Skin epidermis (tissue), 12 donors: ENCODE data around the gene AP2A1.
A peak's percentile ranks its signal among the peaks of the same experiment; 100 is the strongest.

Source experiments
- H3K27ac ChIP-seq, 21 experiments: fragments of 200-600 bp; sonication (generic) in 11 of 21; one replicate each; pipeline ENCODE4 v1.5.0; 2020; ENCODE audit warnings: mild to moderate bottlenecking in 3 of 21, inconsistent platforms in 2 of 21, moderate library complexity in 2 of 21
- H3K4me3 ChIP-seq, 7 experiments: fragments of 200-600 bp; sonication (generic) in 2 of 7; one replicate each; pipeline ENCODE4 v1.5.0; 2020; ENCODE audit warnings: inconsistent platforms in 2 of 7, mild to moderate bottlenecking in 2 of 7, moderate library complexity in 1 of 7

Gene AP2A1

GRCh38 chr19:49764341-49764740 lies 2.5 kb upstream of the AP2A1 start:
- Histone ChIP-seq H3K4me3 (no peak overlapping the region), H3K27ac (peak overlapping the region in 1 of 21 experiments; percentile 84)

GRCh38 chr19:49766007-49766929 lies 533 bp upstream of the AP2A1 start:
- Histone ChIP-seq H3K27ac (peak overlapping the region; percentile 59 to 95 (median 90)), H3K4me3 (peak overlapping the region; percentile 59 to 89 (median 81))

- H3K27ac ChIP-seq = peak overlapping the region; percentile 75 to 95 (median 91)
- H3K4me3 ChIP-seq = peak overlapping the region; percentile 59 to 89 (median 81)
These were observed 580 bp downstream of the AP2A1 start for GRCh38 chr19:49767381-49767780.

GRCh38 chr19:49767967-49768581 lies 1.3 kb downstream of the AP2A1 start:
- Histone ChIP-seq H3K27ac (peak overlapping the region in 17 of 21 experiments; percentile 76 to 95 (median 92)), H3K4me3 (peak overlapping the region; percentile 59 to 89 (median 81))

GRCh38 chr19:49770529-49770928 lies 3.7 kb downstream of the AP2A1 start:
- no peak overlapping the region for H3K27ac ChIP-seq
- no peak overlapping the region for H3K4me3 ChIP-seq

GRCh38 chr19:49771674-49772139 lies 4.9 kb downstream of the AP2A1 start:
- Histone ChIP-seq H3K4me3 (no peak overlapping the region), H3K27ac (peak overlapping the region in 1 of 21 experiments; percentile 5)

GRCh38 chr19:49772850-49773432 lies 6.1 kb downstream of the AP2A1 start:
- no peak overlapping the region for H3K4me3 ChIP-seq
- peak overlapping the region in 5 of 21 experiments; percentile 3 to 43 (median 30) for H3K27ac ChIP-seq

DNA sequence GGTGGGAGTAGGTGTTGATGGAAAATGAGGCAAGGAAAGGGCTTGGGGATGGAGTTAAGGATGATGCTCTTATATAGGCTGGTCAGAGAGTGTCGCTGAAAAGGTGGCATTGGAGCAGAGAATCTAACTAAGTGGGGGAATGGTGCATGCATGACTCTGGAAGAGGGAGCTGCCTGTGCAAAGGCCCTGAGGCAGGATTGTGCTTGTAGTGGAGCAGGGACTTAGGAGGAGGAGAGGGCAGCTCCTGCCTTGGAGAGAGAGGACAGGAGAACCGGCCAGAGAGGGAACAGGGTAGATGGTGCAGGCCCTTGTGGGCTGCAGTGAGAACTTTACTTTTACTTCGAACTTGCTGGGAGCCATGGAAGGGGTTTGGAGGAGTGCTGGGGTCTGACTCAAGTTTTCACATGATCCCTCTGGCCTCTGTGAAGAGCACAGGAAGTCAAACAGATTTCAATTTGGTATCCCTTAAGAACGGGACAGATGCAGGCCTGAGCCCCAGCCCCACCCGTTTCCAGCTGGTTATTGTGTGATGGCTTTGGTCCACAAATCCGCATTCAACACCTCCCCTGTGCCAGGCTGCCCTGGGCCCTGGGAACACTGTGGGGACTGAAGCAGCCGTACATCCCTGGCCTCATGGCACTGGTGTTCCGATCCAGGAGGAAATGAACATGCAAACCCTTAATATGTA lies 7.0 kb downstream of the AP2A1 start:
- H3K27ac ChIP-seq = peak overlapping the region in 1 of 21 experiments; percentile 49

GRCh38 chr19:49774969-49775368 lies 8.2 kb downstream of the AP2A1 start:
- H3K27ac ChIP-seq = peak overlapping the region in 3 of 21 experiments; percentile 21 to 51 (median 28)
- H3K4me3 ChIP-seq = no peak overlapping the region

More for the DNA sequence above, 7.0 kb downstream of the AP2A1 start:
- H3K4me3 ChIP-seq = no peak overlapping the region

DNA sequence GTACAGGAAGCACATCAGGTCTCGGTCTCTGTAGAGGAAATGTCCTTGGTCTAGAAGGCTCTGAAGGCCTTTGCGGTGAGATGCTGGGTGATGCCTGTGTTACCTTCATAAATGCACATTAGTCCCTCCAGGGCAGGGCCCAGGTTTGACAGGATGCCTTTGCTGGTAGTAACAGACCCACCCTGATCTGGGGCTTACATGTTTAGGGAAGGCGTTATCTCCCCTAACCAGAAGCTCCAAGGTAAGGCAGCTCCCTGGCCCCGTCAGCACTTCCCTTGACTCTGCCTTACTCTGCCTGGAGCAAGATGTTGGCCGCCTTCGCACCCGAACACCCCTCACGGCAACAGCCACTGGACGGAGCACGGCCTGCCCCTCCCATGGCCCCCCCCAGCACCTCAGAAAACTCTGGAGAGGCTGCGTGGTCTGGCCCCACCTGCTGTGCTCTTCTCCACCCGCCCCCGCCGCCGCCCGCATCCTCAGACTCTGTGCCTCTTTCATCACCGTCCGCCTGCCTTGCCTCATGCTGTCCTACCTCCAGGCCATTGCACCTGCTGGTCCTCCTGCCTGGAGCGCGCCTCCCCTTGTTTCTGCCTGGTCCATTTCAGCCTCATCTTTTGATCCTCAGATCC lies 9.1 kb downstream of the AP2A1 start:
- Histone ChIP-seq H3K27ac (peak overlapping the region in 7 of 21 experiments; percentile 1 to 35 (median 28)), H3K4me3 (no peak overlapping the region)

DNA sequence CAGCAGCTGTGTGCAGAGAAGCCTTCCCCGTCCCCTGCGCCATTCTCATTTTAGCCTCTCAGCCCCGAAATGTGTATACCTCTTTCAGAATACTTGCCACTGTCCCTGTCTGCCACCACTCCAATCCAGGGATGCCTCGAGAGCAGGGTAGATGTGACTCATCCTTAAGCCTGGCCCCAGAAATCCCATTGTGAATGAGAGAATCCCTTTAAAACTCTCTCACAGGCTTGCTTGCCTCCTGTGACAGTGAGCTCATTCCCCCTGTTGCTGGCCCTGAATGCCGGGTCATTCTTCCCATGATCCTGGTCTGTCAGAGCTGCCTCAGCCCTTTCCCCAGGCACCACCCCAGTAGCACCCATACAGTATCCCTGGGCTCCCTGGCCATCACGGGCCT lies 9.6 kb downstream of the AP2A1 start:
- no peak overlapping the region for H3K4me3 ChIP-seq
- H3K27ac ChIP-seq = peak overlapping the region in 5 of 21 experiments; percentile 1 to 35 (median 11)

- Histone ChIP-seq H3K27ac (peak overlapping the region in 7 of 21 experiments; percentile 16 to 57 (median 30)), H3K4me3 (no peak overlapping the region)
These were observed 13.1 kb downstream of the AP2A1 start for GRCh38 chr19:49779731-49780555.

GRCh38 chr19:49780861-49781260 lies 14.1 kb downstream of the AP2A1 start:
- H3K4me3 ChIP-seq = no peak overlapping the region
- peak overlapping the region in 7 of 21 experiments; percentile 5 to 66 (median 30) for H3K27ac ChIP-seq

DNA sequence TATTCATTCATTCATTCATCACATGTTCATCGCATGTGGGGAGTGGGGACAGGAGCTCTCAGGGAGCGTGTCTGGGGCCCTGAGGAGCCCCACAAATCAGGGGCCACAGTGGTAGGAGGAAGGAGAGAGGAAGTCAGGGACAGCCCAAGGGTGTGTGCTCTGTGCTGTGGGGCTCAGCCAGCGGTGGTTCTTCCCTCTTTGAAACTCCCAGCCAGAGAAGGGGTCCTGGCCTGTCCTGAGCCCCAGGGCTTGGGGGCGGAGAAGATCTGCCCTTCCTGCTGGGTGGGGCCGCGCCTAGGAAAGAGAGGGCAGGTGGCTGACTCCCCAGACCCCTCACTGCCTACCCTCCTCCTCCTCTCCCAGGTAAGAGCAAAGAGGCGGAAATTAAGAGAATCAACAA lies 14.6 kb downstream of the AP2A1 start:
- H3K4me3 ChIP-seq = no peak overlapping the region
- peak overlapping the region in 4 of 21 experiments; percentile 5 to 66 (median 28) for H3K27ac ChIP-seq

DNA sequence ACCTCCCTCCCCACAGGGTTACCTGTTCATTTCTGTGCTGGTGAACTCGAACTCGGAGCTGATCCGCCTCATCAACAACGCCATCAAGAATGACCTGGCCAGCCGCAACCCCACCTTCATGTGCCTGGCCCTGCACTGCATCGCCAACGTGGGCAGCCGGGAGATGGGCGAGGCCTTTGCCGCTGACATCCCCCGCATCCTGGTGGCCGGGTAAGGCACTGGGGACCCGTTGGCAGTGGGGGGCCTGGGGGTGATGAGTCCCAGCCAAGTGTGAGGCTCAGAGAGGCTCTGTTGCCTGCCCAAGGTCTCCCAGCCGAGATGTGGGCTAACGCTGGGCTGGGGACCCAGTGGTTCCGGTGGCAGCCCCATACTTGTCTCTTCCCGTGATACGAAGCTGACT lies 15.7 kb downstream of the AP2A1 start:
- H3K4me3 ChIP-seq = no peak overlapping the region
- H3K27ac ChIP-seq = peak overlapping the region in 1 of 21 experiments; percentile 2

GRCh38 chr19:49786376-49786820 lies 19.6 kb downstream of the AP2A1 start:
- H3K4me3 ChIP-seq = no peak overlapping the region
- H3K27ac ChIP-seq = peak overlapping the region in 10 of 21 experiments; percentile 14 to 71 (median 46)

GRCh38 chr19:49787746-49788145 lies 20.9 kb downstream of the AP2A1 start:
- no peak overlapping the region for H3K27ac ChIP-seq
- H3K4me3 ChIP-seq = no peak overlapping the region

DNA sequence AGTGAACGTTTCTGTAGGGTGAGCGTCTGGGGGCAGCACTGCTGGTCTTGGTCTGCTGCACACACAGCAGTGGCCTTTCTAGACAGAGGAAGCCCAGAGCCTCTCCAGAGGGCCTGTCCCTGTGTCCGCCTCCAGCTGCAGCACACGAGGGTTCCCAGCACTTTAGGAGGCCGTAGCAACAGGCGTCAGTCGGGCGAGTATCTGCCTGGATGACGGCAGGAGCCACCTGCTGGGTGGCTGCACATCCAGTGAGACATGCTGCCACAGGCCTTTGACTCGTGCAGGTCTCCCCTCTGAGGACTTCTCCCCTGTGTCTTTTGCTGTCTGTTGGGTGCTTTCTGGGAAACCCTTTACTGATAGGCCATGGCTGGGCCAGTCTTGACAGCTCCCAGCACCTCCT lies 22.1 kb downstream of the AP2A1 start:
- Histone ChIP-seq H3K4me3 (no peak overlapping the region), H3K27ac (no peak overlapping the region)
